Glutamatergic neuron (in vitro differentiated cells): ENCODE measurements around the gene GPR152. TPM values are rescaled to one million over a fixed set of nuclear protein-coding genes. Genes with fewer than 3 reads are reported as not detected.

Source experiments
- DNase-seq: peaks from one replicate; pipeline ENCODE4 v3.0.0; 2022
- H3K27ac Mint-ChIP-seq: one replicate; pipeline ENCODE4 v1.8.0; 2020; ENCODE audit warnings: mild to moderate bottlenecking, mixed read lengths, inconsistent platforms; ENCODE audit not compliant: unreplicated experiment
- H3K27me3 Mint-ChIP-seq: one replicate; pipeline ENCODE4 v1.8.0; 2020; ENCODE audit warnings: mild to moderate bottlenecking, moderate library complexity, mixed read lengths, inconsistent platforms; ENCODE audit not compliant: unreplicated experiment
- H3K36me3 Mint-ChIP-seq: one replicate; pipeline ENCODE4 v1.8.0; 2020; ENCODE audit warnings: mild to moderate bottlenecking, mixed read lengths, inconsistent platforms; ENCODE audit not compliant: unreplicated experiment
- H3K4me1 Mint-ChIP-seq: one replicate; pipeline ENCODE4 v1.8.0; 2020; ENCODE audit warnings: mild to moderate bottlenecking, low read depth, mixed read lengths, inconsistent platforms; ENCODE audit not compliant: unreplicated experiment
- H3K4me3 Mint-ChIP-seq: one replicate; pipeline ENCODE4 v1.8.0; 2020; ENCODE audit warnings: mild to moderate bottlenecking, mixed read lengths, inconsistent platforms; ENCODE audit not compliant: unreplicated experiment
- H3K9me3 Mint-ChIP-seq: one replicate; pipeline ENCODE4 v1.8.0; 2020; ENCODE audit warnings: mild to moderate bottlenecking, moderate library complexity, mixed read lengths, inconsistent platforms; ENCODE audit not compliant: unreplicated experiment
- microRNA-seq: library from miRNA; unstranded; fragments of <30 nt; microRNA quantifications from one replicate; pipeline ENCODE4, GENCODE V29; 2020; ENCODE audit not compliant: unreplicated experiment
- total RNA-seq: library from RNA; stranded (reverse); fragmentation: NEBNext Ultra II Directional; extraction: Animal tissue kit (Norgen Biotek cat#: 25700); gene quantifications from one replicate; pipeline ENCODE4 v1.2.1, GENCODE V29; 2021; ENCODE audit not compliant: unreplicated experiment
- TF ChIP-seq, protein P1 (sequence below): fragments of 200-600 bp; sonication (generic); IDR thresholded peaks from one replicate; pipeline ENCODE4 v1.5.0; 2021; ENCODE audit not compliant: partially characterized antibody, unreplicated experiment

The GPR152 gene
- total RNA-seq, 1 donor from 2014 or later = not detected

DNA sequence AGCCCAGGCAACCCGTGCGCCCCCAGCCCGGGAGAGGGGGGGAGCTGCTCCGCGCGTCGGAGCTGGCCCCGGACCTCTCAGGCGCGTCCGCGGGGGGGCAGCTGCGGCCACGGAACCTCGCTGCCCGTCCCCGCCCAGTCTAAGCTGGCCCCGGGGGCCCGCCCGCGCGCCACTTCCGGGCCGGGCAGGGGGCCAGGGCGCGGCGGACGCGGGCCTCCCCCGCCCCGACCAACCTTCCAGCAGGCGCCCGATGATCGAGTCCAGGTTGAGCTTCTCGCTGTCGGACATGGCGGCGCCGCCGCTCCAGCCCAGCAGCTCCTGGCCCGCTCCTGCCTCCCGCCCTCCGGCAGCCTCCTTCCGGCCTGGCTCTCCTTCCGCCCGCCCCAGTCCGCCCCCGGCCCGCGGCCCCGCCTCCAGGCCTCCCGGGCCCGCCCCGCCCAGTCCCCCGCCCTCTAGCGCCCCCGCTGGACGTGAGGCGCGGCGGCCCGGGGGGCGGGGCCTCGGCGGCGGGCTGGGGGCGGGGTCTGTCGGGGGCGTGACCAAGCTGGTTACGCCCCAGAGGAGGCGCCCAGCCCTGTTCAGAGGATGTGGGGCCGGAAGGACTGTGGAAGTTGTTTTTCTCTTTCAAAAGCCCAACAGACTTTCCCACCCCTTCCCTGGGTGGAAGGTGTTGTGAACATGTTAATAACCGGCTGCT is 50.9 kb downstream of the GPR152 start, which contains the start of gene PPP1CA:
Gene PPP1CA (minus strand): TSS at position 364 of the 697 bp plus-strand sequence. CDS start 76 bp downstream, at position 288.
- peaks cover 4% of the 10 kb centered on the region for H3K27me3 Mint-ChIP-seq
- peak; percentile 94 for DNase-seq
- H3K9me3 Mint-ChIP-seq = peaks cover 1% of the 10 kb centered on the region
- no peaks in the 10 kb centered on the region for H3K36me3 Mint-ChIP-seq
- TF ChIP-seq, protein P1, sequence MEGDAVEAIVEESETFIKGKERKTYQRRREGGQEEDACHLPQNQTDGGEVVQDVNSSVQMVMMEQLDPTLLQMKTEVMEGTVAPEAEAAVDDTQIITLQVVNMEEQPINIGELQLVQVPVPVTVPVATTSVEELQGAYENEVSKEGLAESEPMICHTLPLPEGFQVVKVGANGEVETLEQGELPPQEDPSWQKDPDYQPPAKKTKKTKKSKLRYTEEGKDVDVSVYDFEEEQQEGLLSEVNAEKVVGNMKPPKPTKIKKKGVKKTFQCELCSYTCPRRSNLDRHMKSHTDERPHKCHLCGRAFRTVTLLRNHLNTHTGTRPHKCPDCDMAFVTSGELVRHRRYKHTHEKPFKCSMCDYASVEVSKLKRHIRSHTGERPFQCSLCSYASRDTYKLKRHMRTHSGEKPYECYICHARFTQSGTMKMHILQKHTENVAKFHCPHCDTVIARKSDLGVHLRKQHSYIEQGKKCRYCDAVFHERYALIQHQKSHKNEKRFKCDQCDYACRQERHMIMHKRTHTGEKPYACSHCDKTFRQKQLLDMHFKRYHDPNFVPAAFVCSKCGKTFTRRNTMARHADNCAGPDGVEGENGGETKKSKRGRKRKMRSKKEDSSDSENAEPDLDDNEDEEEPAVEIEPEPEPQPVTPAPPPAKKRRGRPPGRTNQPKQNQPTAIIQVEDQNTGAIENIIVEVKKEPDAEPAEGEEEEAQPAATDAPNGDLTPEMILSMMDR = peak; percentile 70
- peak within 1 kb of the TSS; percentile 84 for H3K4me3 Mint-ChIP-seq
- H3K4me1 Mint-ChIP-seq = peaks cover 4% of the 10 kb centered on the region
- peak within 1 kb of the TSS; percentile 50 for H3K27ac Mint-ChIP-seq

Small RNAs within 50 kb of the gene (microRNA-seq; reads per million reads assigned to microRNA genes)
- 0.69 reads per million for gene MIR6752

Other genes with a start within 250 kb of the GPR152 start
- gene GRK2, start 186.3 kb downstream of the GPR152 start, total RNA-seq = 52.2 TPM
- 109 TPM for gene ANKRD13D, start 163.4 kb downstream of the GPR152 start, total RNA-seq
- gene SSH3, start 149.2 kb downstream of the GPR152 start, total RNA-seq = 8.3 TPM
- 15.4 TPM for gene POLD4, start 99.2 kb downstream of the GPR152 start, total RNA-seq
- gene CLCF1, start 79.1 kb downstream of the GPR152 start, total RNA-seq = not detected
- gene RAD9A, start 60.7 kb downstream of the GPR152 start, total RNA-seq = 12.1 TPM
- 163 TPM for gene PPP1CA, start 50.9 kb downstream of the GPR152 start, total RNA-seq
- gene TBC1D10C, start 48.6 kb downstream of the GPR152 start, total RNA-seq = not detected
- gene CARNS1, start 37.1 kb downstream of the GPR152 start, total RNA-seq = 0.07 TPM
- 69.0 TPM for gene RPS6KB2, start 24.2 kb downstream of the GPR152 start, total RNA-seq
- gene PTPRCAP, start 15.0 kb downstream of the GPR152 start, total RNA-seq = 2.1 TPM
- gene CORO1B, start 9.3 kb downstream of the GPR152 start, total RNA-seq = 88.8 TPM
- gene CABP4, start 2.6 kb upstream of the GPR152 start, total RNA-seq = not detected
- gene TMEM134, start 16.5 kb upstream of the GPR152 start, total RNA-seq = 41.9 TPM
- gene AIP, start 30.3 kb upstream of the GPR152 start, total RNA-seq = 43.0 TPM
- 25.6 TPM for gene PITPNM1, start 52.6 kb upstream of the GPR152 start, total RNA-seq
- gene CDK2AP2, start 55.4 kb upstream of the GPR152 start, total RNA-seq = 21.9 TPM
- gene CABP2, start 70.7 kb upstream of the GPR152 start, total RNA-seq = not detected
- gene GSTP1, start 131.1 kb upstream of the GPR152 start, total RNA-seq = 712 TPM
- 216 TPM for gene NDUFV1, start 154.2 kb upstream of the GPR152 start, total RNA-seq
- gene NUDT8, start 177.2 kb upstream of the GPR152 start, total RNA-seq = 5.8 TPM
- gene TBX10, start 187.0 kb upstream of the GPR152 start, total RNA-seq = not detected
- gene ACY3, start 198.0 kb upstream of the GPR152 start, total RNA-seq = not detected
- not detected for gene ALDH3B2, start 221.9 kb upstream of the GPR152 start, total RNA-seq